IPS DF 19.7 (cell line): ENCODE measurements around the gene PSD2.

Experiments used
- DNase-seq: peaks from one replicate; pipeline ENCODE4 v3.0.0-alpha.2; 2013; ENCODE audit warnings: low read depth, low spot score

The PSD2 gene

DNA sequence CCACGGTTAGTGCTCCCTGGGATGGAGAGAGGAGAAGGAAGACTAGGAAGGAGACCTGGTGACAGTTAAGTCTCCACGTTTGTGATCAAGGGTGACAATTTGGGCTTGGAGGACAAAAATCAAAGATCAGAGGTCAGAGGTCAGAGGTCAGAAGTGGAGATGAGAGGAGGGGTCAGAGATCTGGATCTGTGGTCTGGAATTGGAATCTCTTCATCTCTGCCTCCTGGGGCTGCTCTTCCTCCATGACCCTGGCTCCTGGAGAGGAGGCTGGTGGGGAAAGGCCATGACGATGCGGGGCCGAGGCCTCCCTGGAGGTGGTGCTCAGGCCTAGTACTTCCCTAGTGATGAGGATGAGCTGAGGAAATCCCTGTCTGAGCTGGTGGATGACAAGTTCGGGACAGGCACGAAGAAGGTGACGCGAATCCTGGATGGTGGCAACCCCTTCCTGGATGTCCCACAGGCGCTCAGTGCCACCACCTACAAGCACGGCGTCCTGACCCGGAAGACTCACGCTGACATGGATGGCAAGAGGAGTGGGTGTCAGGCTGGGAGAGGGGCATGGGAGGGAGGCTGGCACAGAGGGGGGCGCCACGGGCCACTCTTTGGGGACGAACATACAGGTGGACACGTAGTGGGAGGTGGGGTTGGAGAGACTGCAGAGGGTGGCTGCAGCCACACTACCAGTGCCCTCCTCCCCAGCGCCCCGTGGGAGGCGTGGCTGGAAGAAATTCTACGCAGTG, 41.0 kb downstream of the PSD2 start:
- DNase-seq: no peak

DNA sequence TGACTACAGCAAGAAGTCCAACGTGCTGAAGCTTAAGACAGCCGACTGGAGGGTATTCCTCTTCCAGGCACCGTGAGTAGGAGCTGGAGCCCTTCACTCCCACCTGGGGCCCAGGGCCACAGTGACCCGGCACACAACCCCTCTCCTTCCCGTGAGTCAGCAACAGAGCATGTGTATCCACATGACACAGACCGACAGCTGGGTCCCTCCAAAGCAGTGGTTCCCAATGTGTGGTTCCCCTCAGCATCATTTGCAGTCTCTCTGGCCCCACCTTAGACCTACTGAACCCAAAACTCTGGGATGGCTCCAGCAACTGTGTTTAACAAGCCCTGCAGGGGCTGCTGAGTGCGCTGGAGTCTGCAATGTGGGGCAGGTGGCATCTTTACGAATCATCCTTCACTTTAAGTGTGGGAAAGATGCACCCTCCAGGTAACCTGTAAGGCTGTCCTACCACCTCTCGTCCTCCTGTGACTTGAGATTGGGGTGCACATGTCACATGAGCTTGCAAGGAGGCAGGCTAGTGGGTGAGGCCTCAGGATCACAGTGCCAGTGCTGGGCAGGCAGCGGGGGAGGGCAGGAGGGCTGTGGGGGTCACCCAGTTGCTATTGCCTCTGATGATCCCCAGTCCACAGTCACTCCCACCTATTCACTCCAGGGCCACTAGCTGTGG, 42.2 kb downstream of the PSD2 start:
- DNase-seq: no peak

DNA sequence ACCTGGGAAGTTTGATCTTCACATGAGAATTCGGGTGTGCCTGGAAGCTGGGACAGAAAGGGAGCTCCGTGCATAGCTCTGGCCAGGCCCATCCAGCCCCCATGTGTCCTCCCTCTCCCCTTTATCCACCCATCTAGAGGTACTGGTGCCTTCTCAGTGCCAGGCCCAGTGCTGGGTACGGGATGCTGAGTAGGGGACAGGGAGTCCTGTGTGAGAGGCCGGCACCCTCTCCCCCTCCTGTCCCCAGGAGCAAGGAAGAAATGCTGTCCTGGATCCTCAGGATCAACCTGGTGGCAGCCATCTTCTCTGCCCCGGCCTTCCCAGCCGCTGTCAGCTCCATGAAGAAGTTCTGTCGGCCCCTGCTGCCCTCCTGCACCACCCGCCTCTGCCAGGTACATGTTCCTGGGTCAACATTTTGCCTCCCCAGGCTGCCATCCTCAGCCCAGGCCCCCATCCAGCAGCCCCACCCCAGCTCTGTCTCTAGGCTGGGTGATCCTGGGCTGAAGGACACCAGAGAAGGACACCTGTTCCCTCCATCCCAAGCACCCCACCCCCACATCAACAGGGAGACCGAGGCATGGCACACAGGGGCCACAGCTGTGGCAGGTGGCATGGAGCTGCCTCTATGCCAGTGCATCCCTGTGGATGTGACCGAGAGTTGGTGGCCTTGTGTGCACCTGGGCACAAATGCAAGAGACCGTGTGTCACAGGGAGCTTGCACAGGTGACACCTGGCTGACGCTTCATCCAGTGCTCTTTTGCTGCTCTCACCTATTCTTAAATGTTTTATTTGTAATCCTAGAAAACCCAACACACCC, 43.0 kb downstream of the PSD2 start:
- DNase-seq: no peak

DNA sequence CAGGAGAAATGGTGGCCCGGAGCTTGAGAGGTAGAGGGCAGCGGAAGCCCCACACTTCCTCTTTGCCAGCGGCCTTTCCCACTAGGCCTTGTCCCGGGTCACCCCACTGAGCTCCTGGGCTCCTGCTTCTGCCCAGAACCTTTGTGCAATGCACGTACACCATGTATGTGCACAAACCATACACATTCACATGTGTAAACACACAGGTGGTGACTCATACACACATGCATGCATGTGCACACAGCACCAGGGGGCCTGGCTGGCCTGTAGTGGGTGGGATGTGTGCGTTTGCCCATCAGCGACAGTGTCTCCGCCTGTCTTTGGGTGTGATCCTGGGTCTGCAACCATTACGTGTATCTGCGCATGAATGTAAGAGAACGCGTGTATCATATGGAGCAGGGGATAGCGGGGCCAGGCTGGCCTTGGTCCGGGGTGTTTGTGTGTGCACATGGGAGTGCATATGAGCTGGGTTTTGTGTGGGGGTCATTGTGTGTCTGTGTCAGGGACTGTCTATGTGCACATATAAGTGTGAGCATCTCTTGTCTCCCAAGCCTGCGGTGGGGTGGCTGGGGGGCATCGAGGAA, 43.7 kb downstream of the PSD2 start:
- no peak for DNase-seq

DNA sequence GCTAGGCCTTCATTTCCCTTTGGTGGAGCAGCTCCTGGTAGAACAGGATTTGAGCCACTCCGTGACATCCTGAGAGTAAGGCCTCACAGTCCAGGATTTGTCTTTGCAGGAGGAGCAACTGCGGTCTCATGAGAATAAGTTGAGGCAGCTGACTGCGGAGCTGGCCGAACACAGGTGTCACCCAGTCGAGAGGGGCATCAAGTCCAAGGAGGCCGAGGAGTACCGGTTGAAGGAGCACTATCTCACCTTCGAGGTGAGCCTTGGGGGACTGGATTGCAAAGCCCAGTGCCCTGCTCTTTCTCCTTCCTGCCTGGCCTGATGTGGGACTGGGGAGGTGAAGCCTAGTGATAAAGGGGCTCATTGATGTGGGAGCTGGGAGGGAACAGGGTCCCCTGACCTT, 44.3 kb downstream of the PSD2 start:
- DNase-seq: no peak

DNA sequence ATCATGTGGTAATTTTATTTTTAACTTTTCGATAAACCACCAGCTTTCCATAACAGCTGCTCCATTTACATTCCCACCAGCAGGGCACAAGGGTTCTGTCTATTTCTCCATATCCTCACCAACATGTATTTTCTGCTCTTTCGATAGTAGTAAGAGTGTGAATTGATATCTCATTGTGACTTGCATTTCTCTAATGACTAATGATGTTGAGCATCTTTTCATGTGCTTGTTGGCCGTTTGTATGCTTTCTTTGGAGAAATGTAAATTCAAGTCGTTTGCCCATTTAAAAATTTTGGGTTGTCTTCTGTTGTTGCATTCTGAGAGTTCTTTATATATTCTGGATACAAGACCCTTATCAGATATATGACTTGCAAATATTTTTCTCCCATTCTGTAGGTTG, 45.9 kb downstream of the PSD2 start:
- DNase-seq: no peak

DNA sequence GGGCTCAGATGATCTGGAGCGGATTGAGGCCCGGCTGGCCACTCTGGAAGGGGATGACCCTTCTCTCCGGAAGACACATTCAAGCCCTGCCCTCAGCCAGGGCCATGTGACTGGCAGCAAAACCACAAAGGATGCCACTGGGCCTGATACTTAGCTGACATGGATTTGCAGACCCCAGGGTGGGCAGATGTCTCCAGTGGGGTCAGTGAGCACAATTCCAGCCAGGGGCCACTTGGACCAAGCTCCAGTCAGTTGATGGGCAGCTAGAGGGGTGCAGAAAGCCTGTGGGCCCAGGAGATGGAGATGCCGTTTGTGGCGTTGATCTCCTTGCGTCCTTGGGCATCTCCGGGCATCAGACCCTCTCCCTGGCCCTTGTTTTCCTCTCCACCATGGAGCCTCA, 46.7 kb downstream of the PSD2 start:
- DNase-seq: no peak

DNA sequence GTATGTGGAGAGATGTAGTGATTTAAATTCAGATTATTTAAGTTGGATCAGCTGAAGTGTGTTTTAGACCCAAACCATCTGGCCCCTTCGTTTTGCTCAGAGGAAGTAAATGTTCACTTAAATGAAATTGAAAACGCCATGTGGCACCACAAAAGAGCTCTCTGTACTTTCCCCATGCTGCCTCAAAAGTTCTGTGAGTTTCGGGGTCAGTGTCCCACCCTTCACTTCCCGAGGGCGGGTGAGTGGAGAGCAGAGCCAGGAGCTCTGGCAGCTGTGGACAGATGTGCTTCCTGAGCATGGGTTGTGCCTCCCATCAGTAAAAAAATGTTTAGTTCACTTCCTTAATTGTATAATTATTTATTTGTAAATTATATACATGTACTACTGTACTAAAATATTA, 48.4 kb downstream of the PSD2 start:
- no peak for DNase-seq

DNA sequence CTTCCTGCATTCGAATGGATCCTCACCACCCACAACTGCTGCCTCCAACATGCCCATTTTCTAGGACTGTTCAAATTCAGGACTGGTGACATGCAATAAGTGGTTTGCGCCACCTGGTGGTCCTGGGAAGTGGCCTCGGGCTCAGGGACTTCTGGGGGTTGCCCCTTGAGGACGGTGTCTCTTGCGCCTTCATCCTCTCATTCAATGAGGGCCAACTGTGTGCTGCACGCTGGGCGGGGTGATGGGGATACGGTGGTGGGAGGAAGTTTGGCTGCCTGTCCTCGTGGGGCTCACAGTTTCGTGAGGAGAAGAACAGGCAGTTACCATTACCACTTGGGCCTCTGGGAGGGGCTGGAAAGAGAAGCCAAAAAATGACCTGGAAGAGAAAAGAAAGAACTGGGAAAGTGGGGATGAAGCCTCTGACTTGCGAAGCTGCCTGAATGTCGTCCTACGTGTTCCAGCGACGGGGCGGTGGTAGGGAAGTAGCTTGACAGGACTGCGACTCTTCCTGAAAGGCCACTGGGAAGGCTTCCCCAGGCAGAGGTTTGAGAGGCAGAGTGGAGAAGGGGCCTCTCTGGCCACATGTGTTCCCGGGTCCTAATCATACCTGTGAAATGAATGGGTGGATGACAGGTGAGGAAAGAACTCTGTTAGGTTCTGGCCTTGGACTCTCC, 49.0 kb downstream of the PSD2 start:
- DNase-seq: peak; percentile 52

DNA sequence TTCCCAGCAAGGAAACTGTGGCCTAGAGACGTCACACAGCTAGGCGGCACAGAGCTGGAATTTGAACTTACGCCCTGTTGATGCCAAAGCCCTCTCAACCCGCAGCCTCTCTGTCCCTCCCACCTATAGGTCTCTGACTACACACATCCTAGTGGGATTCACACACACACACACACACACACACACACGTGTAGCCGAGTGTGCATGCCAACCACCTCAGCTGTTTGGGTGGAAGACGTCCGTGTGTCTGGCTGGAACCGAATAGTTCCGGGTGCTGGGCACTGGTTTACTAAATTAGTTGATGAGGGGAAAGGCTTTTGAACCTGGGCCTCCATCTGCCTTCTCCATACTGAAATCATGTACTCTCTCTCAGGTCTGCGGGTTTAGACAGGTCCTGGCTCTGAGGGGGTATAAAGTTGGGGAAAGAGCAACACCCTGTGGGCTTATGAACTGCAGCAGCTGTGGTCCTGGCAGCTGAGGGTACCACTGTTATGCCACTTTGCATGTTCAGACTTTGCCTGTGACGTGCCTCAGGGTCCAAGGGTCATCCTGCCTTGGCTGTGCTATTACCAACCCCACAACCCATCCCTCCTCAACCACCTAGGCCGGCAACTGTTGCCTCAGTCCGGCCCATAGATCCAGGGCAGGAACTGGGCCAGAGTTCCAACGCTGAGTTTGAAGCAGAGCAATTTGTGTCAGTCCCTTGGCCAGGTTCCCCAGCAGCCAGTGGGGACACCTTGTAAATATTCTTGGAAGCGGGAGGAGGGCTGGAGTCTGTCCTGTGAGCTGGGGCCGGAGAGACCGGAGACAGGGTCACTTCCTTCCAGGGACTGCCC, 50.5 kb downstream of the PSD2 start:
- no peak for DNase-seq

DNA sequence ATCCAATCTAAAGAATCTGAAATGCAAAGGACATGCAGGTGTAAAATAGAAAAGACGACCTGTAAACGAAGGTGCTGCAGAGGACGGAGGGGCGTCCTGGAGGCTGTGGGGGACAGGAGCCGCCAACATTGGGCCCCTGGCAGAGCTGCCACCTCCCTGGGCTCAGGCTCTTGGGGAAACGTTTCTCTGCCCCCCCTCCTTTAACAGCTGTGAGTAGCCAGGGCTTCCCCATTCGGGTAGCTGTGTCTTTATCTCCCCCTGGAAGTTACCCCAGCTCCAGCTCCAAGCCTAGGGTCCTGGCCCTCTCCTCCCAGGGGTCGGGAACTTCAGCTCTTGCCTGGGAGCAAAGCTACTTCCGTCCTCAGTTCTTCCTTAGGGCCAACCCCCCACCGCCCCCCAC, 51.5 kb downstream of the PSD2 start:
- no peak for DNase-seq

DNA sequence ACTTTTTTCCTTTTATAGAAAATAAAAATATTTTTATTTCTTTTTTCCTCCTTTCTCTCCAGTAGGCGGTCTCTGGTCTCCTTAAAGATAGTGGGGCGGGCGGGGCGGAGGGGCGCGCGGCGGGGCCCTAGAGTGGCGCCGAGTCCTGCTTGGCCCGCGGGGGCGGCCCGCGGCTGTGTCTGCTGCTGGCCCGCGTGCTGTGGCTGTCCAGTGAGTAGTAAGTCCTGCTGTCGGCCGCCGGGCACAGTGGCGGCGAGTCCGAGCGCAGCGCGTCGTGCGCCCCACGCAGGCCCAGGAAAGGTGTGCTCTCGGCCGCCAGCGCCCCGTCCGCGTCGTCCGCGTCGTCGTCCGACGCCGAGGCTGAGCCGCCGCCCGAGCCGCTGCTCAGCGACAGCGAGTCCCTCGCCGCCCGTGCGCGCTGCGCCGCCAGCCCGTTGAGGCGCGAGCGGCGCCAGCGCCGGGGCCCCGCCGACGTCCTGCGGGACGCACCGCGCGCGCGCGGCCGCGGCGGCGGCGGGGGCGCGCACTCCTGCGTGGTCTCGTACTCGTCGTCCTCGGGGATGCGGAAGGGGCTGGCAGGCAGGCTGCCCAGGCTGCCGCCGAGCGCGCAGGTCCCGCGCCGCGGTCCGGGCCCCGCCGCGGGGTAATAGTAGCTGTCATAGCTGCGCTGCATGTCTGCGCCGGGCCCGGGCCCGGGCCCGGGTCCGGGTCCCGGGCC, 52.3 kb downstream of the PSD2 start:
- DNase-seq: no peak

DNA sequence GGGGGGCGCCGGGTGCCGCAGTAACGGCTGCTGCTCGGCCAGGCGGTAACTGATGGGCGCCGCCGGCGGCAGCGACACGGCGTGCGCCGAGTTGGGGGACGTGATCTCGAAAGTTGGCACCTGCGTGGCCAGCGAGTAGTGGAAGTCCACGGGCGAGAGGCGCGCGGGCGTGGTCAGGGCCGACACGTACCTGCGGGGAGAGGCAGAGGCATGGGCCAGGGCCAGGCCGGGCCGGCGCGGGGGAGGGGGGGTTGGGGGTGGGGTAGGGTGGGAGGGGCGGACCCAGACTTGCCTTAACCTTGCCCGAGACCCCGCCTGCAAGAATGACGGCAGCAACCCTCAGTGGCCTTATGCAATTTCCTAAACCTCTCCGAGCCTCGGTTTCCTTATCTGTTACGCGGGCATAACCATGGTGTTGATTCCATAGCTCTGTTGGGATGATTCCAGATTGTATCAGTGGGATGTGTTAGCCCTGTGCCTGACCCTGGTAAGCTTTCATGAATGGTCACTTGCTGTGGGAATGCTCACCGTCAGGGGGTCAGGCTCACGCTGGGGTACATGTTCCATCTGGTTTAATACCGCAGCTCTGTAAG, 53.0 kb downstream of the PSD2 start:
- DNase-seq: no peak

DNA sequence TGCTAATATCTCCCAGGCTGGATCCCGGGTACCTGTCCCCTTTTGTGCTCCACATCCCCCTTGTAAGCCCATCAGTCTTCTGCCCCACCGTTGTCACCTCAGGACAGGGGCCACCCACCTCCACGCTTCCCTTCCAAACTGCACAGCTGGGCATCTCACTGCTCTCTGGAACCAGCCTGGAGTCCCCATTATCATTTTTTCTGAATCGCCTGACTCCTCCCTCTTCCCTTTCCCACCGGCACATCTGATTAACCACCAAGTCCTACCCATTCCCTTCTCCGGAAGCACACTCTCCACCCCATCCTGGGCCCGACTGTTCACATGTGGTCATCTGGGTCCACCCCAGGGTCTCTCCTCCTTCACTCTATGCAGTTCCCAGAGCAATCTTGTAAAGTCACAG, 53.9 kb downstream of the PSD2 start:
- DNase-seq: no peak

DNA sequence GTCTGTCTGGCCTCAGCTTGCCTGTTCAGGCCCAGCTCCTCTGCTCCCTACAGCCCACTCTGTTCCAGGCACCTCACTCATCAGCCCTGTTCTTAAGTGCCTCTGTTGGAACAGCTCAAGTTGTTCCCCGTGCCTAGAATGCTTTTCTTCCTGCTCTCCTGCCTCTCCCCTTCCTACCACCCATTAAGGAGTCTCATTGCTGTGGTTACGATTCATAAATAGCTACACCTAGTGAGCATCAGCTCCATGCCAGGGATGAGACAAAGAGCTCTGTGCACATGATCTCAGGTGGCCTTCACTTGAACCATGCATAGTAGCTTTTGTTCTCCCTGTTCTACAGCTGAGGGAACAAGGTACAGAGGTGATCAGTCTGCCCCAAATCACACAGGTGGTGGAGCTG, 54.3 kb downstream of the PSD2 start:
- DNase-seq: no peak

DNA sequence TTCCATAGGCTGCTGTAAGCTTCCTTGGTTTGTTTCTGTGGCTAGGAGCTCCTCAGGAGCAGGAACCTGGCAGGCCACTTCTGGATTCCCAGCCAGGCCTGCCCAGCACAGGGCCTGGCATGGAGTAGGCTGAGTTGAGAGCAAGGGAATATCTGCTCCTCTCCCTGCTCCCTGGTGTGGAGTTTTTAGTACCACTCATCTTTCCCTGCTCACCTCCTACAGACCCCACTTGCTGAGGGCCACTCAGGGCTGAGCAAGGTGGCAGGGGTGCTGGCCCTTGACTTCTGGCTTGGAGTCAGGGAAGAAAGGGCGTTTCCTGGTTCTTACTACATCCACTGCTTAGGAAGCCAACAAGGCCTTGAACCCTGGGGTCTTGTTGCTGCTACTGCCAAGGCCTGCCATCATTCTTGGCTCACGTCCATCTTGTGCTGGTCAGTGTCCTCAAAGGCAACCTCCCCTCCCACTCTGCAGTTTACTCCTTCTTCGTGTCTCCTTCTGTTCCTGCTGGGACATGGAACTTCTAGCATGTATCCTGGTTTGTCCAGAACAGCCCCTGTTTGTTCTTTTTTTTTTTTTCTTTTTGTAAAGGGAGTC, 54.9 kb downstream of the PSD2 start:
- DNase-seq: no peak

DNA sequence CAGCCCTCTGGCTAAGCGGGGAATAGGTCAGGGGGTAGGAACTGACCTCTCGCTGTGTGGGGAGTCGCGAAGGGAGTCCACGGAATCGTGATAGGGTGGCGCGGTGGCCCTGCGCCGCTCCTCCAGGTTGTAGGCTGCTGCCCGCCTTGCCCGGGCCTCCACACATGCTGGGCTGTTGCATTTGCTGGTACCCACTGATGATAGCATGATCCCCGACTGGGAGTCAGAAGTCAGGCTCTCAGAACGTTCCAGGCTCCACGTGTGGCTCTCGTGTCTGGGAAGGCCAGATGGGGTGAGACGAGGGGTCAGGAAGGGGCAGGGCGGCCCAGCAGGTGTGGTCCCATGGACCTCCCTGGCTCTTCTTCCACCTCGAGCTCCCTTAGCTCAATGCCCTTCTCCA, 56.0 kb downstream of the PSD2 start:
- DNase-seq: no peak

DNA sequence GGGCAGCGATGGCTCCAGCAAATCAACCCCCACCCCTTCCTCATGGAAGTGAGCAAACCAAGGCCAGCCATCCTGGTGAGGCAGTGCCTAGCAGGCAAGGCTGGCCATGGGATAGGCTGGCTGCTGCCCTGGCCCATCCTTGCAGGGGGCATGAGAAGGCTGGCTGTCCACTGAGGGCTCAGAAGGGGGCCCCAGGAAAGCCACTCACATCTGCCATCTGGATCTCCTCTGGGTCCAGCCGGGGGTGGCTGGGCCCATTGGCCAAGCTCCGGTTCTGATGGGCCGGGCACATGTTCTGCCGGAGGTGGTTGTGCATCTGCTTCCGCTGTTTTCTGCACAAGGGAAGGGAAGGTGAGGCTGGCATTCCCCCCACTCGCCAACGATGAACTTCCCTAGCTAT, 57.1 kb downstream of the PSD2 start:
- no peak for DNase-seq

DNA sequence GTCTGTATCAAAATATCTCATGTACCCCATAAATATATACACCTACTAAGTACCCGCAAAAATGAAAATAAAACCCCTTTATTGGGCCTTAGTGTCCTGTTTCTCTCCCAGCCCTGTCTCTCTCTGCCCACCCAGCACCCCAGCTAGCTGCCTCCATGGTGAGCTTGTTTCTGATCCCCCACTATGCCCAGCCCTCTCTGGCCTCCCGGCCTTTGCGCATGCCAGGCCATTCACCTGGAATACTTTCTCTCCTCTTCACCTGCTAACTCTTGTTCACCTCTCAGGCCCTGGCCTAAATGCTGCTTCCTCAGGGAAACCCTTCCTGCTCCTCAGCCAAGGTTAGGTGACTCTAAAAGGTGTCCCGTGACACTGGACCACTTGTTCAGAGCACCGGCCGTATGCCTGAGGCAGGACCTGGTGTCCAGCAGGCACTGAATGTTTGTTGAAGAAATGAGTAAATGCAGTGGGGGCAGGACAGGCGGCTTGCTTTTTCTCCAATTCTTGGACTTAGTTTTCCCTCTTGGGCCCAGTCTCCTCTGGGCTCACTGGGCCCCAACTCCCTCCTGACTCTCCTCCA, 58.5 kb downstream of the PSD2 start:
- DNase-seq: no peak
